Measurements from ENCODE around the gene COL4A1.

Gene COL4A1

GRCh38 chr13:110346661-110347067 is 39.7 kb upstream of the COL4A1 start:
- Mint-ChIP-seq H3K9me3 (no peaks in the 10 kb centered on the region), H3K4me3 (no peak overlapping the region), H3K4me1 (peaks cover 1% of the 10 kb centered on the region), H3K27ac (no peak overlapping the region), H3K36me3 (no peaks in the 10 kb centered on the region)
- ATAC-seq: no peak
- no peak for DNase-seq (ENCODE audit: low spot score in 2 of 2)

DNA sequence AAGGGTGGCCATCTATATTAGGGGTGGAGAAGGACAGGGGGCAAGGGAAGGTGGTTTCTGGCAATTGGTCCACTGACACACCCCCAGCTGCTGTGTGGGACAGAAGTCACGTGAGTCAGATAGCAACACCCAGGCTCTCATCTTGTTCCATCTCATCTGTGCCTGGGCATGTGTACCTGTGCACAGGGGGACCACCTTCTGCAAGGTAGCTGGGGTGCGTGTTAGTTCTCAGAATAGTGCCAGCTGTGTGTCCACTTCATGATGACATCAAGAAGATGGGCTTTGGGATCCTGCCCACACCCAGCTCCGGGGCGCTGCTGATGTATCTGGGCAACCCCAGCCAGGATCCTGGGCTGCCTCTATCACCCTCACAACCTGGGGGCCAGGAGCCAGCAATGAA is 38.7 kb upstream of the COL4A1 start:
- H3K4me1 Mint-ChIP-seq: peaks cover 11% of the 10 kb centered on the region
- DNase-seq (ENCODE audit: low spot score in 2 of 2) (no peak), ATAC-seq (no peak)
- H3K4me3 Mint-ChIP-seq: no peak overlapping the region
- H3K36me3 Mint-ChIP-seq: no peaks in the 10 kb centered on the region
- no peak overlapping the region for H3K27ac Mint-ChIP-seq
- no peaks in the 10 kb centered on the region for H3K9me3 Mint-ChIP-seq

DNA sequence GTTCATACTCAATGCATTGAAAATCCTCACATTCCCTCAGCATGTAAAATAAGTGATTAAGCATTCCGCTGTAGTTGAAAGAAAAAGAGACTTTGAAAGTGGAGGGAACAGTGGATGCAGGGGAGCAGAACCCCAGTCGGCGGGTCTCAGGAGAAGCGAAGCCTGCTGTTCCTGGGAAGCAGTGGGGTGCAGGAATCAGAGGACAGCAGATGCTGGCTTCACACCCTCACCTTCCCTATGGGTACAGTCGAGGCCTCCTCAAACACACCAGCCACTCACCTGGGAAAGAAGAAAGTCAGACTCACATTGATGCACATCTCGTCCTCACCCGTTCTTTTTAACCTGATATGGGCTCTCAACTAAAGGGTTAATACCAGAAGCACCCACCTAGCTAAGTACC is 38.3 kb upstream of the COL4A1 start:
- Mint-ChIP-seq H3K36me3 (no peaks in the 10 kb centered on the region), H3K9me3 (peaks cover under 1% of the 10 kb centered on the region), H3K4me3 (no peak overlapping the region), H3K4me1 (peaks cover 15% of the 10 kb centered on the region), H3K27ac (no peak overlapping the region)
- DNase-seq (ENCODE audit: low spot score in 2 of 2): no peak
- ATAC-seq: no peak

DNA sequence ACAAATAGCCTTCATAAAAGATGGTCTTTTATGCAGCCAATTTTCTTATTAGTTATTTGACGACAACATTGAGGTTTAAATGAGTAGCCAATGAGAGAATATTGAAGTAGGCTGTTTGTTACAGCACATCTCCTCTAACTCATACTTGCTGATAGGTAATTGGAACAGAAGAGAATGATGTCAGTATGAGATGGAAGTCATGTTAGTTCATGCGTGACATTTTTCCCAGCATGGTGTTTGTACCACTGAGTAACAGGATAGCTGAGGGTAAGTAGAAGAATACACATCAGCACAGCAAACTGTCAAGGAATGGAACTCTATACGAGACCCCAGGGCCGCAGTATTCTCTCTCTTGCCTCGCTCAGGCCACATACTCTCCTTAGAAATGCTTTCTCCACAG is 37.4 kb upstream of the COL4A1 start:
- no peak for DNase-seq (ENCODE audit: low spot score in 2 of 2)
- Mint-ChIP-seq H3K4me3 (no peak overlapping the region), H3K4me1 (peaks cover 19% of the 10 kb centered on the region), H3K36me3 (no peaks in the 10 kb centered on the region), H3K27ac (no peak overlapping the region), H3K9me3 (peaks cover 2% of the 10 kb centered on the region)
- no peak for ATAC-seq

GRCh38 chr13:110343241-110343865 is 36.4 kb upstream of the COL4A1 start:
- Mint-ChIP-seq H3K4me3 (no peak overlapping the region), H3K27ac (no peak overlapping the region), H3K9me3 (peaks cover 2% of the 10 kb centered on the region), H3K4me1 (peaks cover 19% of the 10 kb centered on the region), H3K36me3 (no peaks in the 10 kb centered on the region)
- DNase-seq (ENCODE audit: low spot score in 2 of 2) (no peak), ATAC-seq (no peak)

GRCh38 chr13:110342474-110342873 is 35.5 kb upstream of the COL4A1 start:
- ATAC-seq: no peak

GRCh38 chr13:110341445-110342244 is 34.7 kb upstream of the COL4A1 start:
- Mint-ChIP-seq H3K4me3 (peak overlapping the region; percentile 46), H3K4me1 (peaks cover 19% of the 10 kb centered on the region), H3K27ac (no peak overlapping the region), H3K36me3 (no peaks in the 10 kb centered on the region), H3K9me3 (peaks cover 2% of the 10 kb centered on the region)
- no peak for DNase-seq (ENCODE audit: low spot score in 2 of 2)
- no peak for ATAC-seq

More at GRCh38 chr13:110342474-110342873, 35.5 kb upstream of the COL4A1 start:
- Mint-ChIP-seq H3K27ac (no peak overlapping the region), H3K4me1 (peaks cover 19% of the 10 kb centered on the region), H3K36me3 (no peaks in the 10 kb centered on the region), H3K4me3 (no peak overlapping the region), H3K9me3 (peaks cover 2% of the 10 kb centered on the region)
- no peak for DNase-seq (ENCODE audit: low spot score in 2 of 2)

- Mint-ChIP-seq H3K4me1 (peaks cover 19% of the 10 kb centered on the region), H3K4me3 (peak overlapping the region; percentile 46), H3K27ac (no peak overlapping the region)
Measured at GRCh38 chr13:110340812-110341444, 34.0 kb upstream of the COL4A1 start.

GRCh38 chr13:110339975-110340550 is 33.1 kb upstream of the COL4A1 start:
- Mint-ChIP-seq H3K4me3 (no peak overlapping the region), H3K9me3 (peaks cover 2% of the 10 kb centered on the region)

More at GRCh38 chr13:110340812-110341444, 34.0 kb upstream of the COL4A1 start:
- ATAC-seq (peak; percentile 70), DNase-seq (ENCODE audit: low spot score in 2 of 2) (peak in 1 of 2 donors; percentile 50)
- no peaks in the 10 kb centered on the region for H3K36me3 Mint-ChIP-seq
- H3K9me3 Mint-ChIP-seq: peaks cover 2% of the 10 kb centered on the region

DNA sequence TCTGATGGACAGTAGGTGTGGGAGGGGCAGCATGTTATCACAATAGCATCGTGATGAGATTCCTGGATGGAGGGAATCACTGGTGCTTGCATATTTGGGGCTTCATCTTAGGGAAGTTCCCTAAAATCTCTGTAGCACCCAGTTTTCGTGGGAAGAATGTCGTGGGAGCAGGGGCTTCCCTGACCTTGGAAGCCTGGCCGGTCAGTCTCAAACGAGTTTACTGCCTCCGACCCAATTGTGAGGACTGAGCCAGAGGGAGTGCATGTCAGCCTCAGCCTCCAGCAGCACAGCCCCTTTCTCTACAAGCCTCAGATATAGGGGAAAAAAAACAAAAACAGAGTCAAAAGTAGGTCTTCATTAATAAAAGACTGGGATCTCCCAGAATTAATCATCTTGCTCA is 32.3 kb upstream of the COL4A1 start:
- H3K27ac Mint-ChIP-seq: no peak overlapping the region

More at GRCh38 chr13:110339975-110340550, 33.1 kb upstream of the COL4A1 start:
- peaks cover 19% of the 10 kb centered on the region for H3K4me1 Mint-ChIP-seq
- DNase-seq (ENCODE audit: low spot score in 2 of 2) (no peak), ATAC-seq (no peak)
- no peak overlapping the region for H3K27ac Mint-ChIP-seq
- H3K36me3 Mint-ChIP-seq: no peaks in the 10 kb centered on the region

DNA sequence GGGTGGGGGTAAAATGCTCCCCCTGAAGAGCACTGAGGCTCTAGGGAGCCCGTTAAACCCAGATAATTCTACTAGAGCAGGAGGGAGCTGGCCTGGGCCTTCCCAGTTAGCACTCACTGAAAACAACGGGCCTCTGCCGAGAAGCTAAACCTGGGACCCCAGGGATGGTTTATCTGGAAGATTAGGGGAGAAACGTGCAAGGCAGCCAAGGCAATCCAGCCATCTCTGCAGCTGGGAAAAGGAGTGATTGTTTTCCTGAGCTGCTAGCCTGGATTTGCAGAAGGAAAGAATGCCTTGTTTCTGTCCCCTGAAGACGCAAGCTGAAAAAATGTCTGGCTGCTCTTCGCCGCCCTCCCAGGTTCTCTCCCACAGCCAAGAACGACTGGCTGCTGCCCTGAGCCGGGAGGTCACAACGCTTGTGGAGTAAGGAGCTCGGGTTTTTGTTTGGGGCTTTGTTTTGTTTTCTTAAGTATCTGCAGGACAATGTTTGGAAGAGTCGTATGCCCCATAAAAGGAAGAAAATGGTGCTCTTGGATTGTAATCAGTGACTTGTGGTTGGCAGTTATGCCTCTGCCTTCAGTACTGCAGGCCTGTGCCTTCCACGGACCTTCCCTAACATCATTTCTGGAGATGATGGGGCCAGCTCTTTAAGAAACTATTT is 31.6 kb upstream of the COL4A1 start:
- DNase-seq (ENCODE audit: low spot score in 2 of 2): no peak
- Mint-ChIP-seq H3K4me3 (no peak overlapping the region), H3K27ac (no peak overlapping the region), H3K36me3 (no peaks in the 10 kb centered on the region), H3K4me1 (peaks cover 19% of the 10 kb centered on the region), H3K9me3 (peaks cover 2% of the 10 kb centered on the region)
- ATAC-seq: no peak

More for the DNA sequence above, 32.3 kb upstream of the COL4A1 start:
- Mint-ChIP-seq H3K9me3 (peaks cover 2% of the 10 kb centered on the region), H3K36me3 (no peaks in the 10 kb centered on the region), H3K4me3 (no peak overlapping the region), H3K4me1 (peaks cover 19% of the 10 kb centered on the region)
- no peak for DNase-seq (ENCODE audit: low spot score in 2 of 2)
- ATAC-seq: no peak

- no peak overlapping the region for H3K27ac Mint-ChIP-seq
- no peak for DNase-seq (ENCODE audit: low spot score in 2 of 2)
- peaks cover 19% of the 10 kb centered on the region for H3K4me1 Mint-ChIP-seq
- no peaks in the 10 kb centered on the region for H3K36me3 Mint-ChIP-seq
- H3K4me3 Mint-ChIP-seq: no peak overlapping the region
- ATAC-seq: no peak
- peaks cover 4% of the 10 kb centered on the region for H3K9me3 Mint-ChIP-seq
Measured at GRCh38 chr13:110337247-110337646, 30.3 kb upstream of the COL4A1 start.

DNA sequence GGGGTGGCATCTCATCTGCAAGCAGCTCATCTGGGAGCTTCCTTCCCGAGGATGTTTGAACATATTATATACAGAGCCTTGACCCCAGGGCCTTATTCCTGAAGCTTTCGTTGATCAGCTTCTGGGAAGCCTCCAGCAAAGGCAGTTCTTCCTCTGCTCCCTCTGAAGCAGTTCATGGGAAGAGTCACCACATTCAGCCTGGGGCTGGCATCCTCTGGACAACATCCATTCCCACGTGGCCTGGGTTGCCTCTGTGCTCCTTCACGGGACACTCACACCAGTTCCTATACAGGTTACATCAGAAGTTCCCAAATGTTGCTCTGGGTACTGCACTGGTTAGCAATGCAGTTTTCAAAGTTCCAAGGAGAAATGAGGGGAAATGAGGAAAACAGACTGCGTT is 29.7 kb upstream of the COL4A1 start:
- no peak overlapping the region for H3K4me3 Mint-ChIP-seq
- ATAC-seq (no peak), DNase-seq (ENCODE audit: low spot score in 2 of 2) (no peak)
- peaks cover 17% of the 10 kb centered on the region for H3K4me1 Mint-ChIP-seq
- H3K27ac Mint-ChIP-seq: no peak overlapping the region
- H3K36me3 Mint-ChIP-seq: no peaks in the 10 kb centered on the region
- H3K9me3 Mint-ChIP-seq: peaks cover 4% of the 10 kb centered on the region

- DNase-seq (ENCODE audit: low spot score in 2 of 2) (no peak), ATAC-seq (no peak)
- no peaks in the 10 kb centered on the region for H3K36me3 Mint-ChIP-seq
- H3K4me3 Mint-ChIP-seq: no peak overlapping the region
- peaks cover 4% of the 10 kb centered on the region for H3K9me3 Mint-ChIP-seq
- no peak overlapping the region for H3K27ac Mint-ChIP-seq
- H3K4me1 Mint-ChIP-seq: peaks cover 12% of the 10 kb centered on the region
Measured at GRCh38 chr13:110336108-110336507, 29.2 kb upstream of the COL4A1 start.

Data from stimulated activated effector memory CD8-positive, alpha-beta T cell treated with anti-CD3 and anti-CD28 coated beads, Interleukin-12 subunit alpha, Interleukin-12 subunit beta, amount 100 ng/mL, for 72 hours (primary cell).